ENCODE data around the gene CROCC.
"Not testable (repeated sequence)": the region's sequence is repeated elsewhere in the genome, so short reads cannot be mapped to it uniquely, and the experiment has no call there.

The CROCC gene

GRCh38 chr1:16905110-16905867 lies 16.4 kb upstream of the CROCC start:
- Mint-ChIP-seq H3K36me3 (ENCODE audit: low read depth) (no peaks in the 10 kb centered on the region), H3K4me1 (ENCODE audit: low read depth) (peaks cover 26% of the 10 kb centered on the region), H3K27ac (no peak overlapping the region), H3K27me3 (ENCODE audit: low read depth) (peaks cover 4% of the 10 kb centered on the region), H3K4me3 (no peak overlapping the region), H3K9me3 (no peaks in the 10 kb centered on the region)
- DNase-seq (ENCODE audit: low spot score), result peak; percentile 67

DNA sequence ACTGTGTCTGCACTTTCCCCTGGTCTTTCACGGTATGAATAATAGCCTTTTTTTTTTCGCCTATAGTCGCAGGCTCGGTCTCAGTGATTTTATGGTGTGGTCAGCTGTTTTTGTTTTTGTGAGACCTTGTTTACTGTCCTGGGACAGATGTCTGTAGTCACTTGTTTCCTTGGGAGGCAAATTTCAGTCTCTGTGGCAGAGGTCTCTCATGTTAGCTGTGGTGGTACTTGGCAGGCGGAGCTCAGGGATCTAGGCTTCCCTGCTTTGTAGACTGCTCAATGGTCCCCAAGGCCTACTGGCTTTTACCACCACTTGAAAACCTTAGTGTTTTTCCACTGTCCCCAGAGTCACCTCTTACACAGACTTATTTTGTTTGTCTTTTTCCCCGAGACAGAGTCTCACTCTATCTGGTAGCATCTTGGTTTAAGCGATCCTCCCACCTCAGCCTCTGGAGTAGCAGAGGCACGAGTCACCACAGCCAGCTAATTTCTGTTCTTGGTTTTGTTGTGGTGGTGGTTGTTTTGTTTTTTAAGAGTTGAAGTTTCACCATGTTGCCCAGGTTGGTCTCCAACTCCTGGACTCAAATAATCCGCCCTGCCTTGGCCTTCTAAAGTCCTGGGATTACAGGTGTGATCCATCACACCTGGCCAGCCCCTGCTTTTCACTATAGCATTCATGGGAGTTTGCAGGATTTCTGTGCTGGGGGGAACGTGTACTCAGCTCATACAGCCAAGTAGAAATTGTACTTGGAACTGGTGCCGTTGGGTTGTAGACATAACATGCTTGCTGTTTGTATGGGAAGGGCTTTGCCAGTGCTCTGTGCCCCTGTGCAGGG lies 15.6 kb upstream of the CROCC start:
- Mint-ChIP-seq H3K36me3 (ENCODE audit: low read depth) (no peaks in the 10 kb centered on the region), H3K4me1 (ENCODE audit: low read depth) (peaks cover 21% of the 10 kb centered on the region), H3K9me3 (no peaks in the 10 kb centered on the region), H3K27ac (no peak overlapping the region), H3K4me3 (no peak overlapping the region), H3K27me3 (ENCODE audit: low read depth) (peaks cover 6% of the 10 kb centered on the region)
- DNase-seq (ENCODE audit: low spot score), result peak; percentile 43

DNA sequence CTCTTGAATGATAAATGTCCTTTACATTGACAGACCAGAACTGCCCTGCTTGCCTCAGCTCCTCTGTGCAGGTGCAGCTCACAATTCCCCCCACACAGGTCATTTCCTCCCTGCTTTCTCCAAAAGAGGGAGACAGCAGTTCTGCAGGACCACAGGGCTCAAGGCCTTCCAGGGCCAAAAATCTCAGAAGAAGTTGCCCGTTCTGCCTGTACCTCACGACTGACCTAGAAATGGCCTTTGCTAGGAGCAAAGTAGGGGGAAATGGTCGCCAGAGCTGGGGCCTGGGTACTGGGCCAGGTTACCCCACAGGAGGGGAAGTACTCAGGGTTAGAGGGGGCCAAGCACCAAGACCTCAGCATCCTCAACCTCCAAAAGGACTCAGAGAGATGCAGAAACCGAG lies 14.9 kb upstream of the CROCC start:
- Mint-ChIP-seq H3K4me3 (no peak overlapping the region), H3K27ac (no peak overlapping the region)
- no peak for DNase-seq (ENCODE audit: low spot score)

DNA sequence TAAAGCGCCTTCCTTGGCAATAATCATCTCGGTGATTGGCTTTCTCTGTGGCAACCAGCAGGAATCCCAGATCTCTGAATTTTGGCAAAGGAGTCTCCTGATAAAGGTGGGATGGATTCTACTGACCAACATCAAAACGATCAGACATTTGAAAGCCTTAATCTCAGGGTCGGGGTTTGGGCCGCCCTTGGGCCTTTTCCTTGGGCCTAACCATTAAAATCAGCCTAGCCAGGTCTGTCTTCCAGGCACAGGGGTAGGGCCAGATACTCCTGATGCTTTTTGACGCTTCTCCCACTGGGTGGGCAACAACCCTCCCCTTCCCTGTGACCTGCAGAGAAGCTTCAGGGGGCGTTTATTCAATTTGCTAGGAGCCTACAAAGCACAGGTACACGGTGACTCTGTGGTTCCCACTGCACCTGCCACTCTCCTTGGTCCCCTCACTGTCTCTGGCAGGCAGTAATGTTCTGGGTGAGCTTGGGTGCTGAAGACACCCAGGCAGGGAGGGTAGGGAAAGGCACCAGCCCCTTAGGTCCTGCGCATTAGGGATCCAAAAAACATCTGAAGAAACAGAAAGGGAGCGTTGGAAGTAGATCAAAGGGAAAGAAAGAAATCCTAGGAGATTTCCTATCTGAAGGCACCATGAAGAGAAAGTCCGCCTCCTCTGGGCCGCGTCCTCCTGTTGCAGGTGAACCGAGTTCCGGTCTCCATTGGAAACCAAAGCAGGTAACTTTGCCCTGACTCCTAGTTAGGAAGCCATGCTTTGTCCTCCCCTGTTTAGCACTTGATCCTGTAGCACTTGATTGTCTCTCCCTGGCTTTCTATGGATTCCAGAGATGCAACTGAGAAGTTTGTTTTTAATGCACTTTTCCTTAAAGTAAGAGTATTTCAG lies 13.6 kb upstream of the CROCC start:
- H3K4me3 Mint-ChIP-seq, result no peak overlapping the region
- no peaks in the 10 kb centered on the region for H3K9me3 Mint-ChIP-seq
- DNase-seq (ENCODE audit: low spot score), result no peak
- H3K27ac Mint-ChIP-seq, result peak overlapping the region; percentile 11
- H3K27me3 Mint-ChIP-seq (ENCODE audit: low read depth), result peaks cover 13% of the 10 kb centered on the region
- no peaks in the 10 kb centered on the region for H3K36me3 Mint-ChIP-seq (ENCODE audit: low read depth)
- peaks cover 21% of the 10 kb centered on the region for H3K4me1 Mint-ChIP-seq (ENCODE audit: low read depth)

More for the DNA sequence above, 14.9 kb upstream of the CROCC start:
- H3K4me1 Mint-ChIP-seq (ENCODE audit: low read depth), result peaks cover 16% of the 10 kb centered on the region
- H3K36me3 Mint-ChIP-seq (ENCODE audit: low read depth), result no peaks in the 10 kb centered on the region
- no peaks in the 10 kb centered on the region for H3K9me3 Mint-ChIP-seq
- peaks cover 11% of the 10 kb centered on the region for H3K27me3 Mint-ChIP-seq (ENCODE audit: low read depth)

DNA sequence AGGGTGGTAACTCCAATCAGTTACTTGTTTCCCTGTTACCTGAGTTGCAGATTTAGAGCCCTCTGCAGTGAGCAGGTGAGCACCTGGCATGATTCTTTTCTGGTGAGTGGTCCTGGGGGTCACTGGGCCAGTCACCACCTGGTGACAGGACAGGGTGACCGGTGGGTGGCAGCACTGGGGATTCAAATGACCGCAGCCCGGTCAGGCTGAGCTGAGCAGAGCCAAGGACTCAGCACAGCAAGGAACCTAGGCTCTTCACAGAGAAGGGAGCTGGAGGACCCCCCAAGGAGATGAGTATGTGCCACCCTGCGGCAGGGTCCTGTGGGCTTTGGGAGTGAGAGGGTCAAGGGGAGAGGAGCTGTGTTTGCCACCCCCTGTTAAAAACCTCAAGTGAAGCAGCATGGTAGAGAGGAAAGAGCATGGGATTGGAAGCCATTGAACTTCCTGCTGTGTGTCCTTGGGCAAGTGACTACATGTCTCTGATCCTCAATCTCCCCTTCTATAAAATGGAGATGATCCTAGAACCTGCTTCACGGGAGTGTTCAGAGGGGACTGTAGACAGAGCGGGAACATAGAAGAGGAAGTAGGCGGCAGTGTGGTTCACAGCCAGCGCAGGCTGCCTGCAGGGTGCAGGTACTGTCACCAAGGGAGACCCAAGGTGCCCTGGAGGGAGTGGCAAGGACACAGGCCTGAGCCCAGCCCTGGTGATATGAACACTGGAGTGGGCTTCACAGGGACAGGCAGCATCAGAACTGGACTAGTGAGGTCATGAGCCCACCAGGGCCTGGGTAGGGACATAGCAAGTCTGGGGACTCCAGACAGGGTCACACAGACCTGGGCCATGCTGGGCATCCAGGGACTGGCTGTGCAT lies 9.6 kb upstream of the CROCC start:
- H3K4me3 Mint-ChIP-seq, result peak overlapping the region; percentile 31
- peaks cover 13% of the 10 kb centered on the region for H3K27me3 Mint-ChIP-seq (ENCODE audit: low read depth)
- H3K9me3 Mint-ChIP-seq; DNase-seq (ENCODE audit: low spot score); H3K27ac Mint-ChIP-seq; H3K36me3 Mint-ChIP-seq (ENCODE audit: low read depth): not testable (repeated sequence)
- H3K4me1 Mint-ChIP-seq (ENCODE audit: low read depth), result peaks cover 22% of the 10 kb centered on the region

GRCh38 chr1:16912742-16913141 lies 9.0 kb upstream of the CROCC start:
- not testable (repeated sequence) for DNase-seq (ENCODE audit: low spot score); H3K36me3 Mint-ChIP-seq (ENCODE audit: low read depth); H3K27ac Mint-ChIP-seq; H3K9me3 Mint-ChIP-seq
- peaks cover 21% of the 10 kb centered on the region for H3K4me1 Mint-ChIP-seq (ENCODE audit: low read depth)
- peaks cover 13% of the 10 kb centered on the region for H3K27me3 Mint-ChIP-seq (ENCODE audit: low read depth)
- peak overlapping the region; percentile 80 for H3K4me3 Mint-ChIP-seq

GRCh38 chr1:16913181-16913832 lies 8.4 kb upstream of the CROCC start:
- H3K36me3 Mint-ChIP-seq (ENCODE audit: low read depth), result no peaks in the 10 kb centered on the region
- H3K9me3 Mint-ChIP-seq, result no peaks in the 10 kb centered on the region
- H3K4me1 Mint-ChIP-seq (ENCODE audit: low read depth), result peaks cover 21% of the 10 kb centered on the region
- DNase-seq (ENCODE audit: low spot score), result no peak
- H3K4me3 Mint-ChIP-seq, result peak overlapping the region; percentile 80
- H3K27me3 Mint-ChIP-seq (ENCODE audit: low read depth), result peaks cover 13% of the 10 kb centered on the region
- peak overlapping the region; percentile 20 for H3K27ac Mint-ChIP-seq

GRCh38 chr1:16913833-16914662 lies 7.7 kb upstream of the CROCC start:
- Mint-ChIP-seq H3K36me3 (ENCODE audit: low read depth) (no peaks in the 10 kb centered on the region), H3K9me3 (no peaks in the 10 kb centered on the region), H3K27me3 (ENCODE audit: low read depth) (peaks cover 14% of the 10 kb centered on the region), H3K4me3 (peak overlapping the region; percentile 86), H3K4me1 (ENCODE audit: low read depth) (peaks cover 21% of the 10 kb centered on the region), H3K27ac (peak overlapping the region; percentile 65)
- DNase-seq (ENCODE audit: low spot score), result peak; percentile 92

DNA sequence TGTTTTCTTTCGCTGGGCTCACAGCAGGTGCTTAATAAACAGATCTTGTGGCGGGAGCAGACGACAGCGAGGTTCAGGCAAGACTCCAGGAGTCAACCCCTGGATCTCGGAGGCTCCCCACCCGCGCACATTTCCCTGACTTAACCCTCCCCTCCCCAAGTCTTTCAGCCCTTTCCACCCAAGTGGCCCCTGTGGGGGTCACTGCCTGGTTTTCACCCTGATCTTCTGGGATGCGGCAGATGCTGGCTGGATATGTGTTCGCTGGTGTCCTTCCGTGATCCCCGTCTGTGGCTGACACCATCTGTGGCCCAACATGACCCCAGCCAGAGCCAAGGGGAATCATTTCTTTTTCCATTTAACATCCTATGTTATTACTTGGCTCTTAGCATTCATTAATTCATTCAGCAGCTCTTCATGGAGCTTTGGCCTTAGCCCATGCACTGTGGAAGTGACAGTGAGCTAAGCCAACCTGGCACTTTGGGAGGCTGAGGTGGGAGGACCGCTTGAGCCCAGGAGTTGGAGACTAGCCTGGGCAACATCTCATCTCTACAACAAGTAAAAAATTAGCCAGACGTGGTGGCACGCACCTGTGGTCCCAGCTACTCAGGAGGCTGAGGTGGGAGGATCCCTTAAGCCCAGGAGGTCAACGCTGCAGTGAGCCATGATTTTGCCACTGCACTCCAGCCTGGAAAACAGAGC lies 6.7 kb upstream of the CROCC start:
- Mint-ChIP-seq H3K4me1 (ENCODE audit: low read depth) (peaks cover 20% of the 10 kb centered on the region), H3K27me3 (ENCODE audit: low read depth) (peaks cover 14% of the 10 kb centered on the region), H3K27ac (peak overlapping the region; percentile 65), H3K4me3 (peak overlapping the region; percentile 86)
- not testable (repeated sequence) for DNase-seq (ENCODE audit: low spot score); H3K9me3 Mint-ChIP-seq; H3K36me3 Mint-ChIP-seq (ENCODE audit: low read depth)

DNA sequence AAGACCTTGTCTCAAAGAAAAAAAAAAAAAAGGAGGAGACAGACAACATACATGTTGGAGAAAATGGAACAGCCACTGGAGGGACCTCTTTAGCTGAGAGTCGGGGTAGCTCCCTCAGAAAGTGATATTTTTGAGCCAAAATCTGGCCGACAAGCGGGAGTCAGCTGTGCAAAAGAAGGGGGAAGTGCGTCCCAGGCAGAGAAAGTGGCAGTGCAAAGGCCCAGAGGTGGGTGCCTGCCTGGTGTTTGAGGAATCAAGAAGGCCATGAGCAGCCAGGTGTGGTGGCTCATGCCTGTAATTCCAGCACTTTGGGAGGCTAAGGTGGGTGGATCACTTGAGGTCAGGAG lies 6.1 kb upstream of the CROCC start:
- H3K27ac Mint-ChIP-seq, result no peak overlapping the region
- peaks cover 20% of the 10 kb centered on the region for H3K4me1 Mint-ChIP-seq (ENCODE audit: low read depth)
- no peak for DNase-seq (ENCODE audit: low spot score)
- H3K9me3 Mint-ChIP-seq, result no peaks in the 10 kb centered on the region
- H3K4me3 Mint-ChIP-seq, result peak overlapping the region; percentile 86
- peaks cover 14% of the 10 kb centered on the region for H3K27me3 Mint-ChIP-seq (ENCODE audit: low read depth)
- no peaks in the 10 kb centered on the region for H3K36me3 Mint-ChIP-seq (ENCODE audit: low read depth)

DNA sequence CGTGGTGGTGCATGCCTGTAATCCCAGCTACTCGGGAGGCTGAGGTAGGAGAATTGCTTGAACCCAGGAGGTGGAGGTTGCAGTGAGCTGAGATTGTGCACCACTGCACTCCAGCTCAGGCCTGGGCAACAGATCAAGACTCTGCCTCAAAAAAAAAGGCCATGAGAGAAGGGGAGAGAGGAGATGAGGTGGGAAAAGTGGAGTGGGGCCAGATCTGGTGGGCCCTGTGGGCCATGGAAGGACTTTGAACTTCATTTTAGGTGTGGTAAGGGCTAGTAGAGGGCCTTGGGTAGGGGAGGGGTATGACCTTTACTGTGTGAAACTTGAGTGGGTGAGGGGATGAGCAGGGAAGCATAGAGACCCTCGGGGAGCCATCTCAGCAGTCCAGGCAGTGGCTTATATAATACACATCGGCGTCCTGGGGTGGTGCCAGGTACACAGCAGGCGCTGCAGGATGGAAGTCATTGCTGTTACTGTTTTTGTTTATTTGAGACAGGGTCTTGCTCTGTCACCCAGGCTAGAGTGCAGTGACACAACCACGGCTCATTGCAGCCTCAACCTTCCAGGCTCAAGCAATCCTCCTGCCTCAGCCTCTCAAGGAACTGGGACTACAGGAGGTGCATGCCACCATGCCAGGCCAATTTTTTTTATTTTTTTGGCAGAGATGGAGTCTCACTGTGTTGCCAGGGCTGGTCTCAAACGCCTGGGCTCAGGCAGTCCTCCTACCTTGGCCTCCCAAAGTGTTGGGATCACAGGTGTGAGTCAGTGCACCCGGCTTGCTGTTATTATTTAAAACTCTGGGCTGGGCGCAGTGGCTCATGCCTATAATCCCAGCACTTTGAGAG lies 5.5 kb upstream of the CROCC start:
- not testable (repeated sequence) for DNase-seq (ENCODE audit: low spot score); H3K27ac Mint-ChIP-seq; H3K9me3 Mint-ChIP-seq; H3K36me3 Mint-ChIP-seq (ENCODE audit: low read depth)
- Mint-ChIP-seq H3K27me3 (ENCODE audit: low read depth) (peaks cover 12% of the 10 kb centered on the region), H3K4me3 (peak overlapping the region; percentile 21), H3K4me1 (ENCODE audit: low read depth) (peaks cover 21% of the 10 kb centered on the region)
